Fibroblast of peridontal ligament (primary cell): ENCODE data around the gene SLC2A6.
"Not testable (repeated sequence)": the region's sequence is repeated elsewhere in the genome, so short reads cannot be mapped to it uniquely, and the experiment has no call there.

Experiments used
- DNase-seq: peaks from one replicate; pipeline ENCODE4 v3.0.0-alpha.2; 2010; ENCODE audit errors: extremely low read depth

The SLC2A6 gene

DNA sequence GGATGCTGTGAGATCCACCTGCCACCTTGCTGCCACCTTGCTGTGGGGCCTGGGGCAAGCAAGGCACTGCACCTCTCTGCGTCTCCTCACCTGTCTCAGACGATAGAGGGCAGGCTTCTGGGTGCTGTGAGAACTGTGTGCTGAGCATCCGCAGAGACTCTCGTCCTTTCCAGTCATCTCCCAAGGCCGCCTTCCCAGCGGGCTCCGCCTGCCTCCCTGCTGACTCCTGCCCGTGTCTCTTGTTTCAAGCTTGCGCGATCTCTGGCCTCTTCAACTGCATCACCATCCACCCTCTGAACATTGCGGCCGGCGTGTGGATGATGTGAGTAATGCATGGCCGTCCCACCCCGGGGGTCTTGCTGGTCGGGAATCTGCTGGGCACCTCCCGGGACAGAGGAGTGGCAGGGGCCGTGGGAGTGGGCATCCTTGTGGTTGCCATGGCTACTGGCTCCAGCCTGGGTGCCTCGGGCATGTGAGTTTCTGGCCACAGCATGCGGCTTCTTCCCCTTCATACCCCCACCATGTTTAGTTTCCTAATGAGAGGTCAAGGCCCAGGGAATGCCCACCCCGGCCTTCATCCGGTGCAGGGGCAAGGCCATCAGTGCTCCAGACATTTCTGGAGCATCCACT, 15.6 kb downstream of the SLC2A6 start:
- no peak for DNase-seq

DNA sequence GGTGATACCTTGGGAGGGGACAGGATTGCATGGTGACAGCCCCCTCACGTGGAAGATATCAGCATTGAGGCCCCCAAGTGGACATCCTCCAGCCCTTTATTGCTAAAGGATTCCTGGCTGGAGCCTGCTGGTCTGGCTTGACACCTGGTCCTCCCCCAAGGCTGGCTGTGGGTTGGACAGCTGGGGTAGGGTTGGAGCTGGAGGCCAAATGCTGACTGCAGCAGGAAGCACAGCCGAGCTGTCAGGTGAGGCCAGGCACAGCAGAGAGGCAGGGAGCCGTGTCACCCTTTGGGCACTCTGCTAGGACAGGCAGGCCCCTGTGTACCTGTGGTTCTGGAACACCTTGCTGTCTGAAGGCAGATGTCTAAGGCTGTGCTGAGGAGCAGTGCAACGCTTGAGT, 16.9 kb downstream of the SLC2A6 start:
- DNase-seq, result no peak

DNA sequence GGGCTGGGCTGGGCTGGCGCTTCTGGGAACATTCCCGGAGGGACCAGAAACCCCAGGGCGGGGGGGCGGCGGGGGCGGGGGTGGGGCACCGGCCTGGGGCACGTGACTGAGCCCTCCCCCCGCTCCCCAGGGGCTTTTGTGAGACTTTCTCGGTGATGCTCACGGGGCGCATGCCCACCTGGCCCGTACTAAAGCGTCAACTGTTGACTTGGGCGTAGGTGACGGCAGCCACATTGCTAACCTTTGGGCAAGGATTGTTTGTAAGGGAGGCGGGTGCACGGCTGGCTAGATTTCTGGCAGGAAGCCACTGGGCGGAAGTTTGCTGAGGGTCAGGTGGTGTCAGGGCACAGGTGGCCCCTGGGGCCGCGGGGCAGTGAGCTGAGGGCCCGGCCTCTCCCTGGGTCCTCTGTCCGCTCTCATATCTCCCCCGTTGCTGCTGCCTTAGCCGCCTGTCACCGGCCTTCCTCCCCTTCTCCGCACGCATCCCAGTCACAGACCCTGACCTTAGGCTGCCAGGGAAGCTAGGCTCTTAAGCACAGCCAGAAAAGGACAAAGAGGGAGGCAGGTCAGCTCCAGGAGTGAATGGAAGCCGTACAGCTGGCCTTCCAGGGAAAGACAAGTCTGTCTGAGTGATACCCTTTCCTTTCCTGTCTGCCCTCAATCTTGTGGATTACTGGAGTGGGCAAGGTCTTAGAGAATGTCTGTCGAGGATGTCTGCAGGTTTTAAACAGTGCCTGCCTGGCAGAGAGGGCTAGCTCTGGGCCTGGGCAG, 18.3 kb downstream of the SLC2A6 start:
- peak; percentile 6 for DNase-seq

DNA sequence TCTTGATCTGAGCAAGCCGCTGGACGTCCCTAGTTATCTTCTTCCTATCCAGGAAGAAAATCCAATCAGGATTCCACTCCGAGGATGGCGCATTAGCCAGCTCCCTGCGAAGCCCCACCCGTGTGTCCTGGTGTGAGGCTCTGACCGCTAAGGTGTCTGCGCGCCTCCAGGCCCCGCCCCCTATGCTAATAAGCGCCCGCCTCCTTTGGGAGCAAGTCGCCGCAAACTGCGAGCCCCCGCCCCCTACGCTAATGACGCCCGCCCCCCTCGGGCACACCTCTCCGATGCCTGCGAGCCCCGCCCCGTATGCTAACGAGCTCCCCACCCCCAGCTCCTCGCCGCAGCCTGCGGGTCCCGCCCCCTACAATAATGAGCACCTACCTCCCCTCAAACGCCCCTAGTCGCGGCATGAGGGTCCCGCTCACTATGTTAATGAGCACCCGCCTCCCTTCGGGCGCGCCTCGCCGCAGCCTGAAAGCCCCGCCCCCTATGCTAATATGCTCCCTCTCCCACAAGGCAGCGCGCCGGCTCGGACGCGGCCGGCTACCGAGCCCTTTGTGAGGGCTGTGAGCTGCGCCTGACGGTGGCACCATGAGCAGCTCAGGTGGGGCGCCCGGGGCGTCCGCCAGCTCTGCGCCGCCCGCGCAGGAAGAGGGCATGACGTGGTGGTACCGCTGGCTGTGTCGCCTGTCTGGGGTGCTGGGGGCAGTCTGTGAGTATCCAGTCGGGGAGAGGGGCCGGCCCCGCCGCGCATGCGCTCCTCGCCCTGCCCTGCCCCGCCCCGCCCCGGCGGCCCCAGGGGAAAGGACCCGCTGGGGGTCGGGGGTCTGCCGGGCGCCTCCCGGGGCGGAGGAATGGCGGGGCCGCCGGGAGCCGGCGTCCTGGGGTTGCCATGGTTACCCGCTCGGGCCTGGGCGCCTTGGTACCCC, 19.2 kb downstream of the SLC2A6 start, which contains the start of gene CACFD1:
CACFD1 (plus strand) TSS at position 503 of the 929 bp plus-strand sequence; CDS start at position 592, 89 bp downstream.
- peak; percentile 75 for DNase-seq

DNA sequence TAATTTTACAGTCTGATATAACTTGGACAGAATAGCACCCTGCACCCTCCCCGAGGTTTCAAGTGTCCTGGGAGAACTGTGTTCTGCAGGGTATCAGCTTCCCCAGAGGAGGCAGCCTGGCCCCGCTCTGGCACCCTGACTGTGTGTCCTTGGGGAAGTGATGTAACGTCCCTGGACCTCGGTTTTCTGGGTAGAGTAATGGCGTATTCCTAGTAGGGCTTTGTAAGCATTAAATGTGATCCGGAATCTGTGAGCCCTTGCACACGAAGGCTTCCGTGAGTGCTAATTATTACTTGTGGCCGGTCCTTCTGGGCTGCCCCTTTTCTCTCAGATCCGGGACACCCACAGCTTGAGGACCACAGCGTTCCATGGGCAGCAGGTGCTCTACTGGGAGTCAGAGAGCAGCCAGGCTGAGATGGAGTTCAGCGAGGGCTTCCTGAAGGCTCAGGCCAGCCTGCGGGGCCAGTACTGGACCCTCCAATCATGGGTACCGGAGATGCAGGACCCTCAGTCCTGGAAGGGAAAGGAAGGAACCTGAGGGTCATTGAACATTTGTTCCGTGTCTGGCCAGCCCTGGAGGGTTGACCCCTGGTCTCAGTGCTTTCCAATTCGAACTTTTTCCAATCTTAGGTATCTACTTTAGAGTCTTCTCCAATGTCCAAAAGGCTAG, 20.1 kb downstream of the SLC2A6 start:
- DNase-seq, result no peak

DNA sequence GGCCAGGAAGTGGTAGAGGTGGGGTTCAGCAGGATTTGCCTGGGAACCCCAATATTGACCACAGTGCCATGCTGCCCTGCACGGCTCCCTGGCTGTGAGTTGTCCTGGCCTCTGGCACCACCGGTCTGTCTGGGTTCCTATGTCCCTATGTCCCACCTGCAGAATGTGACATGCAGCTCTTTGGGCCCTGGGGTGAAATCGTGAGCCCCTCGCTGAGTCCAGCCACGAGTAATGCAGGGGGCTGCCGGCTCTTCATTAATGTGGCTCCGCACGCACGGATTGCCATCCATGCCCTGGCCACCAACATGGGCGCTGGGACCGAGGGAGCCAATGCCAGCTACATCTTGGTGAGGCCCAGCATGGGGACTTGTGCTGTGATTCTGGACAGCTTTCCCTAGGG, 21.2 kb downstream of the SLC2A6 start:
- no peak for DNase-seq

DNA sequence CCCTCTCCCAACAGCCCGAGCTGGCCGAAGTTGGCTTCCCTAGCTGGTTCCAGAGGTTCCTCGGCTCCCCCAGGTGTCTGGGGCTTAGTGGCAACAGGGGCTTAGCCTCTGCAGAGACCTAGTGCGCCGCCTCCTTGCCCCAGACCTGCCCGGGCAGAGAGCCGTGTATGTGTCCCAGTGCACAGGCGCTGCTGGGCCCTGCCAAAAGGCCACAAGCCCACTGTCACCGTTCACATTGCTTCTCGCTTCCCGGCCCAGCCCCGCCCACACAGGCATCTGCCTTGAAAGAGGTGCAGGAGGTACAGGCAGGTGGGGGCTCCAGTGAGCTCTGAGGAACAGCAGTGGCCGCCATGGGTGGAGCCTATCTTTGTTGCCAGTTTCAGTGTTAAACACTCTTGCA, 21.7 kb downstream of the SLC2A6 start:
- no peak for DNase-seq

DNA sequence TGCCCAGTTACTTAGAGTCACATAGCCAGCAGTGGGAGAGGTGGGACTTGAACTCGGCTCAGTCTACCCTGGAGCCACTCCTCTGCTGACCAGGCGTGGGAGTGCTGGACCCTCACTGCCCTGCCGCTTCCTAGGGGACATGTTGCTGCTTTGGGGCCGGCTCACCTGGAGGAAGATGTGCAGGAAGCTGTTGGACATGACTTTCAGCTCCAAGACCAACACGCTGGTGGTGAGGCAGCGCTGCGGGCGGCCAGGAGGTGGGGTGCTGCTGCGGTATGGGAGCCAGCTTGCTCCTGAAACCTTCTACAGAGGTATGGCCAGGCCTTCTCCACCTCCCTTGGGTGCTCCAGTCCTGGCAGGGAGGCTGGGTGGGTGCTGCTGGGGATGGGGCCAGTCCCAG, 22.5 kb downstream of the SLC2A6 start:
- DNase-seq, result no peak

DNA sequence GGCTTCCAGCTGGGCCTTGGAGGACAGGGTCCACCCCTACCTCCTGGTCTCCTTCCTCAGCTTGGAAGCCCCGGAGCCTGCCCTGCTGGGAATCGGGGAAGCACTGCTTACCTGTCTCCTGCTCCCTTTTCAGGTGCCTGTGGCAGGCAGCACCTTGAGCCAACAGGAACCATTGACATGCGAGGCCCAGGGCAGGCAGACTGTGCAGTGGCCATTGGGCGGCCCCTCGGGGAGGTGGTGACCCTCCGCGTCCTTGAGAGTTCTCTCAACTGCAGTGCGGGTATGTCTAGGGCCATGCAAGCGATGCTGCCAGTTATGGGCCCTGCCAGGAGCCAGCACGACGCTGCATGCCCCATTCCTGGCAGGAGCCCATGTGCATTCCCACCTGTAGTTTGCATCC, 23.0 kb downstream of the SLC2A6 start:
- no peak for DNase-seq

DNA sequence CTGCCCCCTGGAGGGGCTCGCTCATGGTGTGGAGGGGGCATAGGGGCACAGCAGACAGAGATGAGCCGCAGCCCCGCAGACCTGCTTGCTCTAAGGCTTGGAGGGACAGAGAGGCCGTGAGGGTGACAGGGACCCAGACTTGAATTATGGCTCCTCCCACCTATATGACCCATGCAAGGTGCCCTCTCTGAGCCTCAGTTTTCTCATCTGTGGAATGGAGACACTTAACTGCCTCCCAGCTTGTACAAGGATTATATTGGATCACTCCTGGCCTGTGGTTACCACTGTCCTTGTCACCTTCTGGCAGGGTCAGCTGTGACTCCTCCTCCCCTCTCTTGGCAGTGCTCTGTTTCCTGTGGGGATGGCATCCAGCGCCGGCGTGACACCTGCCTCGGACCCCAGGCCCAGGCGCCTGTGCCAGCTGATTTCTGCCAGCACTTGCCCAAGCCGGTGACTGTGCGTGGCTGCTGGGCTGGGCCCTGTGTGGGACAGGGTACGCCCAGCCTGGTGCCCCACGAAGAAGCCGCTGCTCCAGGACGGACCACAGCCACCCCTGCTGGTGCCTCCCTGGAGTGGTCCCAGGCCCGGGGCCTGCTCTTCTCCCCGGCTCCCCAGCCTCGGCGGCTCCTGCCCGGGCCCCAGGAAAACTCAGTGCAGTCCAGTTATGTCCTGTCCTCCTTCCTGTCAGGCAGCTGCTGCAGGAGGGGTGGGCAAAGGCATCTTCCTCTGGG, 23.8 kb downstream of the SLC2A6 start:
- no peak for DNase-seq

DNA sequence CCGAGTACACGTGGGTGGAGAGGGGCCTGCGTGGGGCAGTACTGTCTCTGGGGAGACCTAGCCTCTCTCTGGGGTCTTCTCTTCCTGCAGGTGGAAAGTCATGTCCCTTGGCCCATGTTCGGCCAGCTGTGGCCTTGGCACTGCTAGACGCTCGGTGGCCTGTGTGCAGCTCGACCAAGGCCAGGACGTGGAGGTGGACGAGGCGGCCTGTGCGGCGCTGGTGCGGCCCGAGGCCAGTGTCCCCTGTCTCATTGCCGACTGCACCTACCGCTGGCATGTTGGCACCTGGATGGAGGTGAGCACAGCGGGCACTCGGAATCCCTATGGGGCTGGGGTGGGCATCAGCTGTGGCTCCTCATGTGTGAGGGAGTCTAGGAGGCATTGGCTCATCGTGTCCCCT, 24.6 kb downstream of the SLC2A6 start:
- DNase-seq, result no peak

DNA sequence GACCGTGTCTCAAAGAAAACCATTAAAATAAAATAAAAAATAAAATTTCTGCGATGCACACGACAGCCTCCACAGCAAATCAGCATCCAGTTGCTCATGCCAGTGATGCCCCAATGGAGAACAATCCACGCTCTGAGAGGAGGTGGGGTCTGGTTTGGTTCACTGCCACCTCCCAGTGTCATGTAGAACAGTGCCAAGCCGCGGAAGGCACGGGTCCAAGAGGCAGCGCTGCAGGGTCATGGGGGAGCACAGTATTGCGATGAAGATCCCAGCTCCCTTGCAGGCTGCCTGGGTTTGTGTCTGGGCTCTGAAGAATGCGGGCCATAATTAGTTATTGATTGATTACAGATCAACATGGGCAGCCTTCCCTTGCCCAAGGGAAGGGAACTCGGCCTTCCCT, 25.2 kb downstream of the SLC2A6 start:
- DNase-seq, result peak; percentile 27

DNA sequence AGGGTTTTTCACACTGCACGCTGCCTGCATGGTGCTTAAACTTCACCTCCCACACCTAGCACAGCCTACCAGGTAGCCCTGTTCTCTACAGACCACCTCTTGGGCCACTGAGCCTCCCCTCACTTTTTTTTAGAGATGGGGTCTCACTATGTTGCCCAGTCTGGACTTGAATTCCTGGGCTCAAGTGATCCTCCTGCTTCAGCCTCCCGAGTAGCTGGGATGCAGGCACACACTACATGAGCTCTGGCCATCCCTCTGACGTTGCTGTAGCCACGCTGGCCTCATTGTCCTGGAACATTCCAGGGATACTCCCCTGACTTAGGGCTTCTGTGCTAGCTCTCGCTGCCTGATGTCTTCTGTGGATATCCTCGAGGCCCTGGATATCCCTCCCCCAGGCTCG, 26.3 kb downstream of the SLC2A6 start:
- no peak for DNase-seq

DNA sequence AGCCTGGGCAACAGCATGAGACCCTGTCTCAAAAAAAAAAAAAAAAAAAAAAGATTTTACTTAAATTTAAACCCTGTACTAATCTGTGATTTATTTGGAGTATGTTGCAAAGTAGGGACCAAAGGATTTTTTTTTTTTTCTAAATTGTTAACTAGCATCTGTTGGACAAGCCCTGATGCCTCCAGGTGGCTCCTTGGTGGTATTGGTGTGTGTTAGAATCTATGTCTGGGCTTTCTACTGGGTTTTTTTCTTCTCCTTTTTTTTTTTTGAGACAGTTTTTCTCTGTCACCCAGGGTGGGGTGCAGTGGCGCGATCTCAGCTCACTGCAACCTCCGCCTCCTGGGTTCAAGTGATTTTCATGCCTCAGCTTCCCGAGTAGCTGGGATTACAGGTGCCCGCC, 27.0 kb downstream of the SLC2A6 start:
- not testable (repeated sequence) for DNase-seq

DNA sequence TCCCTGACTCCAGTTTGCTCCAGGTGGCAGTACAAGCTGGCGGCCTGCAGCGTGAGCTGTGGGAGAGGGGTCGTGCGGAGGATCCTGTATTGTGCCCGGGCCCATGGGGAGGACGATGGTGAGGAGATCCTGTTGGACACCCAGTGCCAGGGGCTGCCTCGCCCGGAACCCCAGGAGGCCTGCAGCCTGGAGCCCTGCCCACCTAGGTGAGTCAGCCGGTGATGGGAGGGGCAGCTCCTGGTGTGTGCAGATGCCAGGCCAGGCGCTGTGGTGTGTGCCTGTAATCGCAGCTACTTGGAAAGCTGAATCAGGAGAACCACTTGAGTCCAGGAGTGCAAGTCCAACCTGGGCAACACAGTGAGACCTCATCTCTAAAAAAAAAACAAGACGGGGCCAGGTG, 29.1 kb downstream of the SLC2A6 start:
- DNase-seq, result no peak

DNA sequence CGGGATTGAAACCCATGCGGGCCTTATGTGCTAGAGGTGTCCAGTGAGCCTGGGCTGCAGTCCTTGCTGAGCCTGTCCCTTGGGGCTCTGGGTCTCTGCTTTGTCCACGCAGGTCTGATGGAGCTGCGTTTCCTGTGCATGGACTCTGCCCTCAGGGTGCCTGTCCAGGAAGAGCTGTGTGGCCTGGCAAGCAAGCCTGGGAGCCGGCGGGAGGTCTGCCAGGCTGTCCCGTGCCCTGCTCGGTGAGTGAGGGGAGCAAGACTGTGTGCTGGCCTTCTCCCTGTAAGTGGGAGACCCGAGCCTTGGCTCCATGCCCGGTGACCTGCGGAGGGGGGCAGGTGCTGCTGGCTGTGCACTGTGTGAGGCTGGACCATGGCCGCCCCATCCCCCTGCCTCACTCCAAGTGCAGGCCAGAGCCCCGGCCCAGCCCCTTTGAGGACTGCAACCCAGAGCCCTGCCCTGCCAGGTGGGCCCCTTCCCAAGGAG, 30.4 kb downstream of the SLC2A6 start:
- DNase-seq, result no peak

DNA sequence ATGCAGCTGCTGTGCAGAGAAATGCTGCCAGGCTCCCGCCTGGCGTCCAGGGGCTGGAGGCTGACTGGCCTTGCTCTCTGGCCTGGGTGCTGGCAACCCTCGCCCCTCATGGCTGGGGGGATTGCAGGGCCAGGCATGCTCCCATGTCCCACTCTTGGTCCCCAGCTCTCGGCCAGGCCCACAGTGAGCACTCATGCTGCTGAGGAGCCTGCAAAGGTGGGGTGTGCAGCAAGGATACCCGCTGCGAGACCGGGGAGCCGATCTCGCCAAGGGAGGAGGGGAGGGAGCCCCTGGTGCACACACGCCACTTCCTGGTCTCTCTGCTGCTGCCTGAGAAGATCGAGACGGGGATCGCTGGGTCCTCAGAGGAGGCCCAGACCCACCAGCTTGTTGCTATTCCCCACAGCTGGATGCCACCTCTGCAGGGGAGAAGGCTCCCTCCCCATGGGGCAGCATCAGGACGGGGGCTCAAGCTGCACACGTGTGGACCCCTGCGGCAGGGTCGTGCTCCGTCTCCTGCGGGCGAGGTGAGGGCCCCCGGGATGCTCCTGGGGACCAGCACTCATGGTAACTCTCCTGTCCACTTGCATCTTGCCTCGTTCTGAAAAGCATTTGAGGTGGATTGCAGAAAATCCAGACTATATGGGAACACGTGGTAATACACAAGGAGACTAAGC, 33.5 kb downstream of the SLC2A6 start:
- no peak for DNase-seq

DNA sequence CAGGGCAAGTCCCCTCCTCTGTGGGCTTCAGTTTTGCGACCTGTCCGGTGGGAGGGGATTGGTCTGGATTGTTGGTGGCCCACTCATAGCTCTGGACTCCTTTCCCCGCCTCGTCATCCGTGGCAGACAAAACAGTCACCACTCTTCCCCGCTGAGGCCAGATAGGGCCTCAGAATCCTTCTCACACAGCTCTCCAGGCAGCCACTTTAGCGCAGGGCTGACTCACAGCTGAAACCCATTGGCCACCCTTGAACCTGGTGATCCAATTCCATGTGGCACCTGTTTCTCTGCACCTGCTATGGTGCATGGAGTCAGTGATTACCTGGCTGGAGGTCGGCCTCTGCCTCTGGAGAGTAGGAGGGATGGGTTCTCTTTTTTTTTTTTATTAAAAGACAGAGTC, 34.9 kb downstream of the SLC2A6 start:
- DNase-seq, result no peak

DNA sequence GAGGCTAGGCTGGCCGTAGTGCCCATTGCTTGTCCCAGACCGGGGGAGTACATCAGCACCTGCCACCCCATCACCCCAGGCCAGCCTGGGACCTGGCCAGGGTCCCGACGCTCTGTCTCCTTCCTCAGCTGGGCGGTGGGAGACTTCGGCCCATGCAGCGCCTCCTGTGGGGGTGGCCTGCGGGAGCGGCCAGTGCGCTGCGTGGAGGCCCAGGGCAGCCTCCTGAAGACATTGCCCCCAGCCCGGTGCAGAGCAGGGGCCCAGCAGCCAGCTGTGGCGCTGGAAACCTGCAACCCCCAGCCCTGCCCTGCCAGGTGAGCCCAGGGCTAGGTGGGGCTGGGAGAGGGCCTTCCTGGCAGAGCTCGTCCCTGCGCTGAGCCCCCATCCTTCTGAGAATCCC, 35.7 kb downstream of the SLC2A6 start:
- DNase-seq, result no peak

DNA sequence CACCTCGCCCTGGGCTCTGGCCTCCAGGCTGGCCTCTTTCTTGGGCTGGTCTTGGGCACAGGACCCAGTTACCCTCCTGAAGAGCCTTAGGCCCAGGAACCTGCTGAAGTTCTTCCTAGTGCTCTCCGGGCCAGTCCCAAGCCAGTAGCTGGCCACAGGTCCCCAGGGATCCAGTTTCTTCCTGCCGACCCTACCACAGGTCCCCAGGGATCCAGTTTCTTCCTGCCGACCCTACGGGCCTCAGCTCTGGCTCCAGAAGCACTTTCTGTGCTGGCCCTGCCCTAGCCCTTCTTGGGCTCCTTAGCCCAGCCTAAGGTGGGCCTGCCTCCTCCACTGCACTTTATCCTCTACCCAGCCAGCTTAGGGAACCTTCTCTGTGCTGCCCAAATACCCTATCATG, 37.3 kb downstream of the SLC2A6 start:
- no peak for DNase-seq
